Activated T-cell treated with anti-CD3 and anti-CD28 coated beads for 4 hours (primary cell): ENCODE measurements around the gene TSKS.

Source experiments
- DNase-seq: peaks from one replicate; pipeline ENCODE4 v3.0.0-alpha.2; 2020

Gene TSKS

GRCh38 chr19:49713236-49713845 lies 49.8 kb downstream of the TSKS start:
- DNase-seq: no peak

- DNase-seq: no peak
Measured at GRCh38 chr19:49712397-49712859, 50.7 kb downstream of the TSKS start.

- DNase-seq: no peak
Measured at GRCh38 chr19:49710372-49710951, 52.6 kb downstream of the TSKS start.

- DNase-seq: no peak
Measured at GRCh38 chr19:49705919-49706318, 57.2 kb downstream of the TSKS start.

- no peak for DNase-seq
Measured at GRCh38 chr19:49704888-49705642, 58.0 kb downstream of the TSKS start.

- DNase-seq: no peak
Measured at GRCh38 chr19:49701271-49701786, 61.8 kb downstream of the TSKS start.

- no peak for DNase-seq
Measured at GRCh38 chr19:49700563-49700962, 62.5 kb downstream of the TSKS start.

GRCh38 chr19:49699364-49699763 lies 63.7 kb downstream of the TSKS start:
- DNase-seq: no peak

GRCh38 chr19:49696865-49697264 lies 66.2 kb downstream of the TSKS start:
- no peak for DNase-seq

GRCh38 chr19:49696115-49696514 lies 67.0 kb downstream of the TSKS start:
- no peak for DNase-seq

GRCh38 chr19:49692147-49692506 lies 71.0 kb downstream of the TSKS start:
- no peak for DNase-seq

- no peak for DNase-seq
Measured at GRCh38 chr19:49691243-49692146, 71.6 kb downstream of the TSKS start.

GRCh38 chr19:49690656-49691242 lies 72.4 kb downstream of the TSKS start, which contains the start of gene CPT1C:
TSS of gene CPT1C (plus strand) at chr19:49691116. CDS start at chr19:49692253, 1,137 bp downstream.
- DNase-seq: peak; percentile 35

GRCh38 chr19:49690079-49690655 lies 72.9 kb downstream of the TSKS start:
- no peak for DNase-seq
